NOMO-1 (cell line): ENCODE data around the gene HSPB8.
"Not testable (repeated sequence)": the region's sequence is repeated elsewhere in the genome, so short reads cannot be mapped to it uniquely, and the experiment has no call there.

Experiments used
- DNase-seq, 2 experiments: peaks; one replicate each; lab custom pipeline; 2025; ENCODE audit not compliant: unreplicated experiment in 2 of 2; lab: John Stamatoyannopoulos, UW

Gene HSPB8

DNA sequence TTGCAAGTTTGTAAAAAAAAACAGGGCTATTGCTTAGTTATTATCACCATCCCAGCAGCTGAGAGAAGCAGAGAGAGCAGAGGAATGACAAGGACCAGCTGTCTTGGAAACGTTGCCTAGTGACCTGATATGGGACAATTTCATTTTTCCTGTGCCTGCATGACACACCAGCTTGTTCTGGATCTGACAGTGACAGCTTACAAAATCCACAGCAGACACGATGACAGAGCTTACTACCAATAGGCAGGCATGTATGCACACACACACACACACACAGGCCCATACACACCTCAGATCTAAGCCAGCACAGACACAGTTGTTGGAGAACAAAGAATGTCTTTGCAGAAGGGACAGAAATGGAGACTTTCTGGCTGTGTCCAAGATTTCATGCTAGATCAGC is 25.4 kb downstream of the HSPB8 start:
- DNase-seq = no peak

- DNase-seq = no peak
Measured at GRCh38 chr12:119204671-119205285, 26.0 kb downstream of the HSPB8 start.

DNA sequence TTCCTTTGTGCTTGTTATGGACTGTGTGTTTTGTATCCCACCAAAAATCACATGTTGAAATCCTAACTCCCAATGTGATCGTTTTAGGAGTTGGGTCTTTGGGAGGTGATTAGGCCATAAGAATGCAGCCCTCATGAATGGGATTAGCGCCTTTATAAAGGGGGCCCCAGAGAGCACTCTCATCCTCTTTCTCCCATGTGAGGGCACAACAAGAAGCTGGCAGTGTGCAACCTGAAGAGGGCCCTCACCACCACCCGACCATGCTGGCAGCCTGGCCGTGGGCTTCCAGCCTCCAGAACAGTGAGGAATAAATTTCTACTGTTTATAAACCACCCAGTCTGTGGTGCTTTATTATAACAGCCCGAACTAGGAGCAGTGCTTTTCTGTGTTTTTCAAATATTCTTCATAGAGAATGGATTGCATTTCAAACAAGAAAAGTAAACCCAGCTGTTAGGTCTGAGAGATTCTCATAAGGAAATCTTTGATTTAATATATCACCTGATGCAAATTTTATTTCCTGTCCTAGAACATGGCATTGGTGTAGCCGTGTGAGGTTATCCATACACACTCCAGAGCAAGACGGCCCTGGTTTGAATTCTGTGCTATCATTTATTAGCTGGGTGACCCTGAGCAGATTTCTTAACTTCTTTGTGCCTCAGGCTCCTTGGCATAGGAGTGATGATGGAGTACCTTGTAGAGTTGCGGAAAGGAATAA is 27.8 kb downstream of the HSPB8 start:
- no peak for DNase-seq

DNA sequence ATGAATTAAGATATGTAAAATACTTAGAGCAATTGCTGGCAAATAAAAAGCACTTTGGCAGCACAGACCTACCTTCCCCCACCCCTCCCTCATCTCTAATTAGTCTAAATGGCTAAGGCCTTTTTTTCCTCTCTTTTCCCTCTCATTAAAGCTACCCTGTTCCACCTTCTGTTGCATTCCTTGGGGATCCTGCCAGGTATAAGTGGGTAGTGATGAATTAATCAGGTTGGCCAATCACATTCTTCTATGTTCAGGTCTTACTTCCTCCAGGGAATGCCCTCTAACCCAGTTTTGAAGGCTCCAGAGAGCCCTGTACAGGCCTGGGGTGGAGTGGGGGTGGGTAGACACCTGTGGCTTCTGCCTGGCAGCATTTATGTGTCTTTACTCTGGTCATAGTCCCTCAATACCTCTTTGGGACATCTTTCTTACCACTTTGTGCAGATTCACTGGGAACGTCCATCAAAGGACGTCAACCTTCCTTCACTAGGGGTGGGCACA is 28.4 kb downstream of the HSPB8 start:
- no peak for DNase-seq

DNA sequence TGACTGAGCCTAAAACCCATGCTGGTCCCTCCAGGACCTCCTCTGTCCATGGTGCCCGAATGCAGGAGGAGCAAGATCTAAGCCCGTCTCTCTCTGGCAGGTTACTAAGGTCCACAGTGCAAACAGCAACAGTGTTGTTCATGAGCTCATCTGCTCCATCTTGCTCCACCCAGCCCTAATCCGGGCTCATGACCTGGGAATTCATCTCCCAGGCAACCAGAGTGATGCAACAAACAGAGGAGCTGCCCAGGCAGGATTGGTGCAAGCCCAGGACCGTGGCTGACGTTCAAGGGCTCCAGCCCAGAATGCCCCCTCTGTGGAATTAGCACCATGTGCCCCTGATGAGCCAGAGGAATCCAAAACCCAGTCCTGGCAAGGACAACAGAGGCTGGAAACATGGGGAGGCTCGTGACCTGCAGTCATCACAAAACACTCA is 29.9 kb downstream of the HSPB8 start:
- DNase-seq = no peak

GRCh38 chr12:119211884-119212283 is 33.2 kb downstream of the HSPB8 start:
- no peak for DNase-seq

DNA sequence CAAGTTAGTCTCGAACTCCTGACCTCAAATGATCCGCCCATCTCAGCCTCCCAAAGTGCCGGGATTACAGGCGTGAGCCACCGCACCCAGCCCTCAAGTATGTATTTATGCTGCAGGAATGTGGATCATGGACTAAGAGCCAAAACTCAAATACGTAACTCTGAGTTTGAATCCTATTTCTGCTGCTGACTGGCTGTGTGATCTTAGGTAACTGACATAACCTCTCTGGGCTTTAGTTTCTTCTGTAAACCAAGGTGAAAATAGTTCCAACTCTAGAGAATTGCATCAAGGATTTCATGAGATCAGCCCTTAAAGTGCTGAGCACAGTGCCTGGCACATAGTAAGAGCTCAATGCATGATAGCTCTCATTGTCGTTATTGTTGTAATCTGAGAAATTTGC is 37.4 kb downstream of the HSPB8 start:
- DNase-seq = no peak

- not testable (repeated sequence) for DNase-seq
Measured at GRCh38 chr12:119218875-119219274, 40.1 kb downstream of the HSPB8 start.

DNA sequence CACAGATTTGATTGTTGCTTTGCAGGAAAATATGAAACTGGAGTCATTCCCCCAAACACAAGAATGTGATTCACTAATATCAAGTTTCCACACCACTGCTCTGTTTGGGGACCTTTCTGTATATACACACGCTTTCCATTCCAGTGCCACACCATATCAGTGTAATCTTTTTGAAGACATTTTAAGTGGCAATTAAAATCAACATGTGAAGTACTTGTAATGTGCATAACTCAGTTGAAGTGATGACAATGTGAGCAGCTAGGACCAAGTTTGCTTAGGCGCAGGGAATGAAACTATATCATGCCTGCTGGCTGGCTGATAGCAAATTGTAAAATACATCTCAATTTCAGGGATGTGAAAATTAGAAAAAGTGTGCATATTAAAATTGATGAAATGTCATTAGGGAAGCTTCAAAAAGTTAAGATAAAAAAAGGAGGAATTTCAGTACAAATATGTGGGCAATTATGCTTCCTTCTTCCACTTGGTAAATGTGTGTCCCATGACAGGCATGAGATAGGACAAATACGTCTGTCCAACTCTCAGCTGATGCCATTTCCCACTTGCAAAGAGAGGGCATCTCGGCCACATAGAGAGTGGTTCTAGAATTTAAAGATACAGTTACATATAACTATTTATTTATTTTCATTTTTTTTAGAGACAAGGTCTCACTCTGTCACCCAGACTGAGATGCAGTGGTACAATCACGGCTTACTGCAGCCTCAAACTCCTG is 43.7 kb downstream of the HSPB8 start:
- no peak for DNase-seq

DNA sequence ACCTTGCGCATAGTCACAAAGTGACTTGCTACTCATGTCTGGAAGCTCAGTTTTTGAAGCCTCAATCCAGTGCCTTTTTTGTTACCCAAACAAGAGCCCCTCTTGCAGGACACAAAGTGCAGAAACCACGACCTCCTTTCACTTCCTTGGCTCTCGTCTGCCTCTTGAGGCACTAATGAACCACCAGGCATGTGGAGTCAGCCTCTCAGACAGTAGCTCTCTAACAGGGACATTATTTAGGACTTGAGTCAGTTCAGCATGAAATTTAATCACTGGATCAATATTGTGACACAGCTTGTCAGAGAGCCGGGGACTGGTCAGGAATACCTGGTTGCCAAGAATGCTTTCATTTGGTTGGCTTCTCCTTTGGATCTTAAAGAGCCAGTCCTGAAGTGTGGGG is 46.7 kb downstream of the HSPB8 start:
- DNase-seq = no peak

DNA sequence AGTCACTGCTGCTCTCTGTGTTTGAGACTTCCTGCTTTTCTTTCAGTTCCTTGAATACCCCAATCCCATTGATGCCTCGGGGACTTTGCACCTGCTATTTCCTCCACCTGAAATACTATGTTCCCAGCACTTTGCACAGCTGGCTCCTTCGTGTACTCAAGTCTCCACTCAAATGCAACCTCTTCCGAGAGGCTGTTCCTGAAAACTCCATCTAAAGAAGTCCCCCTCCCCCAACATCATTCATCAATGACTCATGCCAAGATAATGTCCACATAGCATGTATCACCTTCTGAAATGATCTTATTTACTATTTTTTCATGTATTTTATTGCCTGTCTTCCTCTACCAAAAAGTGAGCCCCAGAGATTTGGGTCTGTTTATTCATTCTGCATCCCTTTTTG is 48.6 kb downstream of the HSPB8 start:
- no peak for DNase-seq

DNA sequence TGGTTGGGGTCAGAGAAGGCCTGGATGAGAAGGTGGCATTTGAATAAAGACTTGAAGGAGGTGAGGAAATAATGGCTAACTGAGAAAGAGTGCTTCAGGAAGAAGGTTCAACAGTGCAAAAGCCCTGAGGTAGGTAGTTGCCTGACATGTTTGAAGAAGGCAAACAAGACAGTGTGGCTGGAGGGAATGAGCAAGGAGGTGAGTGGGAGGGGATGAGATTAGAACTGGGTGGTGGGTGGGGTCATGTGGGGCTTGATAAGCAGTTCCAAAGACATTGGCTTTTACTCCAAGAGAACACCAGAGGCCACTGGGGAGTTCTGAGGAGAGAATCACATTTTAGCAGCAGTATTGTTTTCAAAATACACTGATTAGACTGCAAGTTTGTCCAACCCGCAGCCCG is 50.5 kb downstream of the HSPB8 start:
- DNase-seq = no peak

DNA sequence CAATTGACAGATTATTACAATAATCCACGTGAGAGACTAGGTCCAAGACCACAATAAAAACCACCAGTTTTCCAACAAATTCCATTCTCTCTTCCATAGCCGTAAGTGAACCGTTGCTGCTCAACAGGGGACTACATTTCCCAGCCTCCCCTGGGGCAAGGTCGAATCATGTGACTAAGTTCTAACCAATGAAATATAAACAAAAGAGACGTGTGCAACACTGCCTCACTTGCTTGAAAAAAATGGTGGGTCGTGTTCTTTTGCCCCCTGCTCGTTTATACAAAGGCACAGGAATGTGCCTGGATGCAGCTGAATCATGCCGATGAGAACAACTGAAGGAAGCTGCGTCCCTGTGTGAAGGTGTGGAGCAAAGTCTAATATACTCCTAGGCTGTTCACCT is 51.1 kb downstream of the HSPB8 start:
- no peak for DNase-seq

- DNase-seq = no peak
Measured at GRCh38 chr12:119230807-119231206, 52.1 kb downstream of the HSPB8 start.

DNA sequence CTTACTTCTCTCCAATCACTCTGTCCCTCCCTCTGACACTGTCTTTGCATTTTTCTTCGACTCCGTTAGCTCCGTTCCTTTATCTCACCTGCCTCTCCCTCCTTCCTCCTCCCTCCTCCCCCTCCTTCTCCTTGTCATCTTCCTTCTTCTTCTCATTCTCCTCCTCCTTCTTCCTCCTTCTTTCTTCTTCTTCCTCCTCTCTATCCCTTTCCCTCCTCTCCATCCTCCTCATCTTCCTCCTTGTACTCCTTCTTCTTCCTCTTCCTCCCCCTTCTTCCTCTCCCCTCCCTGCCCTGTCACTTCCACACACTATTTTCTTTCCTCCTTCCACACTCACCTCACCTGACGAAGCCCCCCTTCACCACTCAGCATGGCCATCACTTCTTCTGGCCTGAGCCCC is 53.0 kb downstream of the HSPB8 start:
- no peak for DNase-seq

DNA sequence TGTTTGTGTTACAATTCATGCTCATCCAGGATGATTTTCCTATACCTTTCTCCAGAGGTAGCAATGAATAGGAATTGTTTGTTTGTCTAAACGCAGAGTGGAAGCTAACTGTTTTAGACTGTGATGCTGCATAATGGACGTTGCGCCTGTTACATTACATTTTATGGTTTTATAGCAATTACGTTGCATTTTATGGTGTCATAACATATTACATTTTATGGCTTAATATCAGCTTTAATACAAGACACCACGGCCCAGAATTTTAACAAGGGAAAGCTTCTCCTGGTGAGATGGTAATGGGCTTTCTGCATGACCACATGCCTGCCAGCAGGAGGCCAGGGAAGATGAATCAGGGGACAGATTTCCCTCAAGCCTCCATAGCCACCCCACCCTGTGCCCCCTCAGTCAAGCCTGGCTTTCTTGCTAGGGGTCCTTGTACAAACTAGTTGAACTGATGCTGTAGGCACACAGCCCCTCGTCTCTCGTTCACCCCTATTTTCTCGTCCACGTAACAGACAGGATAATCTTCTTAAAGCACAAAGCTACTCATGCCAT is 56.5 kb downstream of the HSPB8 start:
- DNase-seq = no peak

- no peak for DNase-seq
Measured at GRCh38 chr12:119236372-119236771, 57.6 kb downstream of the HSPB8 start.

DNA sequence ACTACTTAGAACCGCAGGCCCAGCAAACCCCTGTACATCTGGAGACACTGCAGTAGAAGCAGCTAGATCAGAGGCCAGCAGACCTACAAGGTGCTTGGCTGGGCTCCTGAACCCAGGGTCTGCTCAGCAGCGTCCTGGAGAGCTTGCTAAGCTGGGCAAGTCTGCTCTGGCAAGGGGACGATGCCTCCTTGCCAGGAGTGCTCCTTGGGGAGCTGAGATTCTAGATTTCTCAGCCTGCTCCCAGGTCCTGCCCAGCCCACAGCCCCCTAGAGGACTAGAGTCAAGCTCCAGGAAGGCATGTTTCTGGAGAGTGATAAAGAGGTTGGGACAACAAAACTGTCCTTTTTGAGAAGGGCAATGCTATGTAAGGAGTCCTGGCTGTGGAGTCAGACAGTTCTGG is 60.3 kb downstream of the HSPB8 start:
- no peak for DNase-seq

- no peak for DNase-seq
Measured at GRCh38 chr12:119241049-119241448, 62.3 kb downstream of the HSPB8 start.

DNA sequence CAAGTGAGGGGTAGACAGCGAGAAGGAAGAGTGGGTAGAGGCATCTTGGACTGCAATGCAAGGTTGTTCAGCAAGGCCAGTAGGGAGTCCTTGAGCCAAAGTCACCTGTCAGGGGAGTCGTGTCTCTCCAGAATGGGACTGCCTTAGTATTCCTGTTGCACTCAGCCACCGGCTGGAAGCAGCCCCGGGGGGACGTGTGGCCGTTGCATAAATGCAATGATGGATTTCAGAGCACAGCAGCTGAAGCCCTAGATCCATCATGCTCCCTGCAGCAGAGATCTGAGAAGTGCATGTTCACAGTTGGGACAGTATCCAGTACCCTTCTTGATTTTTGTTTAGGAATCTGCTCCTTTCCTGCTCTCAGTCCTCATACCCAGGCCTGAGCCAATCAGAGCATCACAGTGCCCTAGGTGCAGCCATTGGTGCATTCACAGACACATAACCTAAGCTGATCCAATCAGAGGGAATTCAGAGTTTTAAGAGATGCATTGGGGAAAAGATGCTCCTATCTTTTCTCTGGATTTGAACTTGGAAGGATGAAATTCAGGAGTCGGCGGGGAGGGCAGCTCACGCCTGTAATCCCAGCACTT is 62.9 kb downstream of the HSPB8 start:
- DNase-seq = no peak
